Upper lobe of left lung (tissue), 6 donors: Measurements from ENCODE around the gene EMP1. TPM values are rescaled to one million over a fixed set of nuclear protein-coding genes. Genes with fewer than 3 reads are reported as not detected.

Source experiments
- ATAC-seq, 2 donors: fragments of 200-7000 bp; cut with Tn5 transposase; one replicate each; pipeline ENCODE4 v1.9.1; 2022; ENCODE audit warnings: mild to moderate bottlenecking in 2 of 2, moderate library complexity in 2 of 2; ENCODE audit not compliant: low FRiP score in 2 of 2
- DNase-seq, 2 donors: peaks; one replicate each; pipeline ENCODE4 v3.0.0-alpha.2; 2019 to 2020
- H3K27ac ChIP-seq, 4 donors: fragments of 200-600 bp; sonication (generic); one replicate each; pipeline ENCODE4 v1.5.1; 2016 to 2019
- H3K27me3 ChIP-seq, 4 donors: fragments of 200-600 bp; sonication (generic); one replicate each; pipeline ENCODE4 v1.5.1; 2017 to 2019
- H3K36me3 ChIP-seq, 4 donors: fragments of 200-600 bp; sonication (generic); one replicate each; pipeline ENCODE4 v1.5.1; 2016 to 2019
- H3K4me1 ChIP-seq, 4 donors: fragments of 200-600 bp; sonication (generic); one replicate each; pipeline ENCODE4 v1.5.1; 2018 to 2019
- H3K4me3 ChIP-seq, 4 donors: fragments of 200-600 bp; sonication (generic); one replicate each; pipeline ENCODE4 v1.5.1; 2017 to 2019; ENCODE audit warnings: mild to moderate bottlenecking in 2 of 4, moderate library complexity in 1 of 4
- H3K9me3 ChIP-seq, 4 donors: fragments of 200-600 bp; sonication (generic); one replicate each; pipeline ENCODE4 v1.5.1; 2018 to 2019
- EP300 ChIP-seq, 4 donors: sonication (generic); formaldehyde crosslinking; IDR thresholded peaks; one replicate each; pipeline ENCODE4 v1.5.1; 2017; ENCODE audit warnings: antibody characterized with exemption in 4 of 4, control low read depth in 2 of 4
- POLR2A ChIP-seq, 4 donors: fragments of 450-650 bp; IDR thresholded peaks; one replicate each; pipeline ENCODE4 v1.5.1; 2016 to 2017; ENCODE audit warnings: antibody characterized with exemption in 4 of 4, mild to moderate bottlenecking in 2 of 4
- POLR2AphosphoS5 ChIP-seq, 2 donors: sonication (generic); formaldehyde crosslinking; IDR thresholded peaks; one replicate each; pipeline ENCODE4 v1.5.1; 2017; ENCODE audit warnings: antibody characterized with exemption in 2 of 2
- WGBS, 2 donors: methylation state at CpG; one replicate each; pipeline ENCODE4 v1.1.5; 2017 to 2018; 5-methylcytosine and 5-hydroxymethylcytosine counted together
- total RNA-seq, 6 donors: library from RNA; depleted of rRNA in 4 of 6; stranded (reverse); fragments of >200 nt in 4 of 6; gene quantifications; one replicate each; pipeline versions ENCODE4 v1.1.0 to v1.2.1, GENCODE V29; 2016 to 2021
- TF ChIP-seq, protein P1 (sequence below), 6 experiments: fragments of 450-650 bp in 4 of 6; fragments of 200-600 bp in 2 of 6; sonication (generic) in 2 of 6; IDR thresholded peaks; one replicate each; pipeline ENCODE4 v1.5.1; 2016 to 2019; ENCODE audit warnings: antibody characterized with exemption in 6 of 6
- donor health status: DM: no; HTN: no; CAD: no; lungs with moderate emphysema.
- donor health status: DM: no; HTN: yes; CAD: no; lungs with severe emphysema.

Gene EMP1
- total RNA-seq, 6 donors from 2014 or later: 18.9 to 360 (median 165) TPM

DNA sequence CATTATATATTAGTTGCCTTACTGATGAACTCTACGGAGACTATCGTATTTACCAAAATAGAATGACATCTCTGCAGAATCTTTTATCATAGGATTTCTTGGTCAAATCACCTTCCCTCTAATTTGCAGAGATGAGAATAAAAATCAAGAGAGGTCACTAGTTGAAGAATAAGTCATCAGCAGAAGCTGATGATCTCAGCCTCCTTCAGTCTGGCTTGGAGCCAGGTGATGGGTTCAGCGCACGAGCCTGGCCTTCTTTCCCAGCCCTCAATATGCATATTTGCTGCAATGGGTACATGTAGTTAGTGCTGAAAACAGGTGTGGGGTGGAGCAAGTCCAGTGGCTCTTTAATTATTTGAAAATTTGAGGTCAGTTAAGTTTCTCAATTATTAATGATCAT lies 19.2 kb upstream of the EMP1 start:
- Histone ChIP-seq H3K27me3 (no peaks in the 10 kb centered on the region), H3K27ac (no peak overlapping the region), H3K9me3 (no peaks in the 10 kb centered on the region), H3K4me1 (peaks cover 12 to 22% (median 16%) of the 10 kb centered on the region in 4 donors), H3K4me3 (no peak overlapping the region), H3K36me3 (no peaks in the 10 kb centered on the region)
- DNase-seq (no peak), ATAC-seq (no peak)
- TF ChIP-seq, protein P1, sequence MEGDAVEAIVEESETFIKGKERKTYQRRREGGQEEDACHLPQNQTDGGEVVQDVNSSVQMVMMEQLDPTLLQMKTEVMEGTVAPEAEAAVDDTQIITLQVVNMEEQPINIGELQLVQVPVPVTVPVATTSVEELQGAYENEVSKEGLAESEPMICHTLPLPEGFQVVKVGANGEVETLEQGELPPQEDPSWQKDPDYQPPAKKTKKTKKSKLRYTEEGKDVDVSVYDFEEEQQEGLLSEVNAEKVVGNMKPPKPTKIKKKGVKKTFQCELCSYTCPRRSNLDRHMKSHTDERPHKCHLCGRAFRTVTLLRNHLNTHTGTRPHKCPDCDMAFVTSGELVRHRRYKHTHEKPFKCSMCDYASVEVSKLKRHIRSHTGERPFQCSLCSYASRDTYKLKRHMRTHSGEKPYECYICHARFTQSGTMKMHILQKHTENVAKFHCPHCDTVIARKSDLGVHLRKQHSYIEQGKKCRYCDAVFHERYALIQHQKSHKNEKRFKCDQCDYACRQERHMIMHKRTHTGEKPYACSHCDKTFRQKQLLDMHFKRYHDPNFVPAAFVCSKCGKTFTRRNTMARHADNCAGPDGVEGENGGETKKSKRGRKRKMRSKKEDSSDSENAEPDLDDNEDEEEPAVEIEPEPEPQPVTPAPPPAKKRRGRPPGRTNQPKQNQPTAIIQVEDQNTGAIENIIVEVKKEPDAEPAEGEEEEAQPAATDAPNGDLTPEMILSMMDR (IDR thresholded peaks at IDR 0.05): no peak
- TF ChIP-seq POLR2AphosphoS5 (IDR thresholded peaks at IDR 0.05) (no peak), EP300 (IDR thresholded peaks at IDR 0.05) (no peak), POLR2A (IDR thresholded peaks at IDR 0.05) (no peak)
- WGBS, 2 donors: 84 to 93% methylated on average over 4 of the region's 4 CpGs

DNA sequence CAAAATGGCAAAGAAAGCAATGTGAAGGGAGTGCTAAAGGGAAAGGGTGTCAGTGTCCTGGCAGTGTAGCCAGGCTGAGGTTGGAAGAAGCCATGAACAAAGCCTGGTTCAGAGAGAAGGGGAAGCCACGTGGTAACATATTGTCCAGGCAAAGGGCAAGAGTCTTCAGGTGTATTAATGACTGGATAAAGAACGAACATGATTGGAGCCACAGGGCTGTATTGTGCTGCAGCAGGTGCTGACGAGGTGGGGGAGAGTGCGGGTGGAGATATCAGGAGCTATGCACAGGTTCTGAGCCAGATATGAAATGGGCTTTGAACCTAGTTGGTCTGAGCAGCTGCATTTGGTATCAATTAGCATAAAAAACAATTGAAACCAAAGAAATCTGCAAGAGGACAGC lies 18.6 kb upstream of the EMP1 start:
- WGBS, 2 donors: 88 to 91% methylated on average over 4 of the region's 4 CpGs
- peaks cover 12 to 22% (median 15%) of the 10 kb centered on the region in 4 donors for H3K4me1 ChIP-seq
- ATAC-seq (no peak), DNase-seq (no peak)
- no peaks in the 10 kb centered on the region for H3K27me3 ChIP-seq
- no peaks in the 10 kb centered on the region for H3K9me3 ChIP-seq
- no peaks in the 10 kb centered on the region for H3K36me3 ChIP-seq
- TF ChIP-seq POLR2A (IDR thresholded peaks at IDR 0.05) (no peak), POLR2AphosphoS5 (IDR thresholded peaks at IDR 0.05) (no peak), EP300 (IDR thresholded peaks at IDR 0.05) (no peak)
- TF ChIP-seq, protein P1 (IDR thresholded peaks at IDR 0.05): no peak
- H3K27ac ChIP-seq: no peak overlapping the region
- no peak overlapping the region for H3K4me3 ChIP-seq

DNA sequence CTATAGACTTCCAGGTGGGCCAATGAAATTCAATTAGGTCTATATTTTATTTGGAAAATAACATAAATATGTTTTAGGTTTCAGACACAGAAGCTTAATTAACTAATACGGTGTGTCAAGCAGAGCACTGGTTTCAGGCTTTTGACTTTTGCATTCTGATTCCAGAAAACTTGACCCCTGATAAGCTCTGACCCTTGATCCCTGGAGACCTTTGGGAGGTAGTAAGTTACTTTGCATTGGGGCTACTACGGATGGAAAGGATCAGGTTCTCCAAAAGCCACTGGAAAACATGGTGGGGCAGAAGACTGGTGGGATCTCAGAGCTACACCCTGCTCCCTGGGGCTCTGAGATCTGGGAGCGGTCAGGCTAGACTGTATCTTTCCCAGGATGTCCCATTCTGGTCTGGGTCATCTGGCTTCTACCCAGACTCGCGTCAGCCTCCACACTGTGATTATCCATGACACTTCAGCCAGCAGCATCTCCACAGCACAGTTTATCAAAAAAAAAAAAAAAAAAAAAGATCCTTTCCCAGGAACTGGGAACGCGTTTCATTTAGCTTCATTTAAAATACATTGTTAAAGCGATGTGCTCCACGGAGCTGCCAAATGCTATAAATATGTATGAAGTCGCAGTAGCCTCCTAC lies 17.8 kb upstream of the EMP1 start:
- no peak overlapping the region for H3K4me3 ChIP-seq
- peaks cover 9 to 16% (median 13%) of the 10 kb centered on the region in 4 donors for H3K4me1 ChIP-seq
- TF ChIP-seq EP300 (IDR thresholded peaks at IDR 0.05): no peak
- DNase-seq: no peak
- no peaks in the 10 kb centered on the region for H3K9me3 ChIP-seq
- WGBS, 2 donors: 53 to 56% methylated on average over 10 of the region's 10 CpGs
- peak overlapping the region; percentile 48 to 78 (median 52) for H3K27ac ChIP-seq
- no peaks in the 10 kb centered on the region for H3K27me3 ChIP-seq
- H3K36me3 ChIP-seq: no peaks in the 10 kb centered on the region
- peak in 1 of 2 donors; percentile 88 for ATAC-seq

DNA sequence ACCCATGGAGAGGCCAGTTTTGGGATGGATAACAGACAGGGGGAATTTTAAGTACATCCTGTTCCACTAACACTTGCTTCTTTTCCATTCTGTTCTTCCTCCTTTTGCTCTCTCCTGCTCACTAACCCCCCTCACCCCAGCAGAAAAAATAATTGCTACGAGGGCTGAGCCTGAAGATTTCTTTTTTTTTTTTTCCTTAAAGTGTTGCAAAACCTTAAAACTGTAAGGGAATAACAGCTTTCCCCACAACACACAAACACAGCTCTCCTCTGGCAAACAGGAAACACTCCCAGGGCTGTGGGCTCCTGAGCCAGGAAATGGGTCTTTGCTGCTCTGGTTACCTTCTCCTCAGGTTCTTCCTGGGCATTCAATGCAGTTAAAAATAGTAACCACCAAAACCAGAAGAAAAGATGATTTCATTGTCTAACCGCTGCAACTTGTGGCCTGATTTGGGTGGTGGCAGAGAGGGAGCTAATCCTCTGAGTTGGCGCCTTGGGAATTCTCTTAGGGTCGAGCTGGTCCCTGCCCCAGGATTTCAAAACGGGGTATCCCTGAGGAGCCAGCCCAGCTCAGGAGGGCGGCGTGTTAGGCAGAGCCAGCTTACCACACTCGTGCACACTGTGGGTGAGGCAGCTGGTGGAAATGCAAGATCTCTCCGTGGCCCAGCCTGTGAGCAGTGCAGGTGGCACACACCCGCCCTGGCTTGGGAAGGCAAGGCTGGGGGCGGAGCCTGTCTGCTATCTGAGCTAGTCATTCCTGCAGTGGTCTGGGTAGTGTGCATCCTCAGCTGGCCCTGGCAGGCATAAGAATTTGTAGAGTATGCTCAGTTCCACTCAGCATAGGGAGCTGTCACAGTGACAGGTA lies 17.1 kb upstream of the EMP1 start:
- Histone ChIP-seq H3K36me3 (no peaks in the 10 kb centered on the region), H3K27me3 (no peaks in the 10 kb centered on the region), H3K9me3 (no peaks in the 10 kb centered on the region), H3K4me1 (peaks cover 8 to 13% (median 10%) of the 10 kb centered on the region in 4 donors), H3K27ac (peak overlapping the region; percentile 35 to 78 (median 52)), H3K4me3 (no peak overlapping the region)
- peak; percentile 38 to 88 for ATAC-seq
- peak; percentile 59 to 66 for DNase-seq
- WGBS, 2 donors: 38 to 43% methylated on average over 11 of the region's 11 CpGs
- TF ChIP-seq POLR2A (IDR thresholded peaks at IDR 0.05) (no peak), EP300 (IDR thresholded peaks at IDR 0.05) (no peak), POLR2AphosphoS5 (IDR thresholded peaks at IDR 0.05) (no peak)
- TF ChIP-seq, protein P1 (IDR thresholded peaks at IDR 0.05): no peak

DNA sequence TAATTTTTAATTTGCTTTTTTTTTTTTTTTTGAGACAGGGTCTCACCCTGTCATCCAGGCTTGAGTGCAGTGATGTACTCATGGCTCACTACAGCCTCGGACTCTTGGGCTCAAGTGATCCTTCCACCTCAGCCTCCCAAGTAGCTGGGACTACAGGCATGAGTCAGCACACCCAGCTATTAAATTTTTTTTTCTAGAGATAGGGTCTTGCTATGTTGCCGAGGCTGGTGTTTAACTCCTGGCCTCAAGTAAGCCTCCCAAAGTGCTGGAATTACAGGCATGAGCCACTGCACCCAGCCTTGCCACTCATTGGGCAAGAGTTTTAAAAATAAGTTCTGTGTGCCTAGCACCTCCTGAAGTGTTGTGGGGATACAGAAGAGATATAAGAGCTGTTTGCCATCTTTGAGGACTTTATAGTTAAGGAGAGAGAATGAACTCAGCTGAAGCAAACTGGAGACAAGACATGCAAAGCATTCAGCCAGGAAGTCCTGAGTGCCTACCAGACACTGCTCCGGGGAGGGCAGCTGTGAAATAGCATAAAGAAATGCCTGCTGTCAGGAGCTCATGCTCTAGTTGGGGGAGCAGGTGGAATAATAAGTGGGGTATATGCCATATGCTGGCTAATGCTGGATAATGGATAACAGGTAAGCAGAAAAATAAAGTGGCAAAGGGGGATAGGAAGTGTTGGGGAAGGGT lies 15.0 kb upstream of the EMP1 start:
- WGBS, 2 donors: 45 to 47% methylated on average over 3 of the region's 3 CpGs
- no peaks in the 10 kb centered on the region for H3K9me3 ChIP-seq
- no peaks in the 10 kb centered on the region for H3K27me3 ChIP-seq
- DNase-seq (no peak), ATAC-seq (no peak)
- no peak overlapping the region for H3K4me3 ChIP-seq
- no peaks in the 10 kb centered on the region for H3K36me3 ChIP-seq
- no peak overlapping the region for H3K27ac ChIP-seq
- TF ChIP-seq, protein P1 (IDR thresholded peaks at IDR 0.05): no peak
- TF ChIP-seq EP300 (IDR thresholded peaks at IDR 0.05) (no peak), POLR2A (IDR thresholded peaks at IDR 0.05) (no peak), POLR2AphosphoS5 (IDR thresholded peaks at IDR 0.05) (no peak)
- peaks cover 8 to 13% (median 10%) of the 10 kb centered on the region in 4 donors for H3K4me1 ChIP-seq
